K562 (cell line): ENCODE data around the gene NR1D2. TPM values are rescaled to one million over a fixed set of nuclear protein-coding genes. Genes with fewer than 3 reads are reported as not detected.

Source experiments
- ELF2 ChIP-seq: fragments of 250-450 bp; sonication (Bioruptor Pico); IDR thresholded peaks from 2 replicates; pipeline ENCODE4 v1.5.0; 2021; ENCODE audit warnings: mild to moderate bottlenecking
- ETV6 ChIP-seq, 3 experiments: fragments of 150-350 bp in 1 of 3; sonication (generic) in 1 of 3; formaldehyde crosslinking in 1 of 3; IDR thresholded peaks; 2 replicates each; pipeline versions ENCODE4 v1.6.1 to v1.8.0; 2014 to 2022; ENCODE audit warnings: borderline replicate concordance in 2 of 3, low read depth in 2 of 3, antibody characterized with exemption in 1 of 3, low read length in 1 of 3, mild to moderate bottlenecking in 1 of 3, missing genetic modification reagents in 1 of 3
- MEF2D ChIP-seq: conservative IDR thresholded peaks from 2 replicates; pipeline ENCODE4 v1.6.1; 2016; ENCODE audit warnings: low read depth, missing genetic modification characterization, missing compliant biosample characterization
- RBM25 ChIP-seq: fragments of 200-400 bp; formaldehyde crosslinking; IDR thresholded peaks from 2 replicates; pipeline ENCODE4 v1.6.1; 2018; ENCODE audit warnings: low read length, low read depth, moderate library complexity; ENCODE audit not compliant: severe bottlenecking
- ZBTB26 ChIP-seq: fragments of 450-650 bp; formaldehyde crosslinking; IDR thresholded peaks from 2 replicates; pipeline ENCODE4 v1.4.0; 2022; ENCODE audit warnings: missing genetic modification characterization
- ZBTB34 ChIP-seq: fragments of 250-450 bp; sonication (Bioruptor Pico); IDR thresholded peaks from 2 replicates; pipeline ENCODE4 v1.8.0; 2021; ENCODE audit warnings: mild to moderate bottlenecking, moderate library complexity
- ZBTB40 ChIP-seq, 2 experiments: fragments of 450-650 bp in 1 of 2; sonication (generic) in 1 of 2; formaldehyde crosslinking in 1 of 2; IDR thresholded peaks; 2 replicates each; pipeline versions ENCODE4 v1.7.1 to v1.9.0; 2016 to 2022; ENCODE audit warnings: inconsistent platforms in 1 of 2, mild to moderate bottlenecking in 1 of 2, missing genetic modification reagents in 1 of 2
- ZNF583 ChIP-seq: fragments of 250-450 bp; sonication (Bioruptor Pico); IDR thresholded peaks from 2 replicates; pipeline ENCODE4 v1.4.0; 2020
- polyA plus RNA-seq, 8 experiments: library from polyadenylated mRNA; depleted of rRNA in 4 of 8; stranded (reverse) in 5 of 8; unstranded in 3 of 8; fragments of >200 nt; fragmentation: Nextera tagmentation in 2 of 8; fragmentation: Illumina TruSeq in 1 of 8; extraction: Ambion mirVana in 2 of 8; extraction: Trizol in 1 of 8; gene quantifications; 2 replicates each; pipeline versions ENCODE4 v1.2.1 to v1.2.3, GENCODE V29; 2011 to 2014; ENCODE audit warnings: inconsistent platforms in 1 of 8, missing spikeins in 1 of 8
- total RNA-seq, 7 experiments: library from RNA; depleted of rRNA in 6 of 7; stranded (reverse); fragments of >200 nt in 6 of 7; fragmentation: Illumina TruSeq in 2 of 7; extraction: Trizol in 2 of 7; gene quantifications; 2 replicates each; pipeline versions ENCODE4 v1.2.1 to v1.2.3, GENCODE V29; 2011 to 2021; ENCODE audit warnings: low replicate concordance in 1 of 7
- TF ChIP-seq, protein P1 (sequence below): fragments of 250-450 bp; sonication (Bioruptor Pico); IDR thresholded peaks from 2 replicates; pipeline ENCODE4 v1.8.0; 2022; ENCODE audit warnings: inconsistent platforms, mild to moderate bottlenecking, moderate library complexity, borderline replicate concordance
- TF ChIP-seq, protein P2 (sequence below): fragments of 250-450 bp; sonication (Bioruptor Pico); IDR thresholded peaks from 2 replicates; pipeline ENCODE4 v1.4.0; 2020; ENCODE audit warnings: mild to moderate bottlenecking, moderate library complexity

The NR1D2 gene
- total and polyA plus RNA-seq, 9 of the 15 experiments (the other 6 are each of a cell fraction or from before 2014, with no cell fraction given), result 1.2 to 5.5 (median 2.9) TPM

GRCh38 chr3:23945913-23946687 is 1.0 kb downstream of the NR1D2 start (continued):
- TF ChIP-seq ZBTB34 (no peak), ZNF583 (CRISPR knock-in tag) (no peak), ETV6 (IDR thresholded peaks at IDR 0.05; ENCODE audit: borderline replicate concordance in 1 of 2, low read depth in 2 of 2, low read length in 1 of 2) (no peak), ETV6 (CRISPR knock-in tag; IDR thresholded peaks at IDR 0.05; ENCODE audit: borderline replicate concordance) (0 out of 2 replicates have a peak, but pooled peaks have one; percentile 58), ZBTB26 (no peak), ZBTB40 (IDR thresholded peaks at IDR 0.05) (peak; percentile 68; the same call in 1 of the 2 replicates), ZBTB40 (CRISPR knock-in tag; IDR thresholded peaks at IDR 0.05) (peak; percentile 31; the same call in 1 of the 2 replicates), ELF2 (CRISPR knock-in tag) (peak; percentile 81), MEF2D (tag) (no peak), RBM25 (peak; percentile 94)
- TF ChIP-seq, protein P1, sequence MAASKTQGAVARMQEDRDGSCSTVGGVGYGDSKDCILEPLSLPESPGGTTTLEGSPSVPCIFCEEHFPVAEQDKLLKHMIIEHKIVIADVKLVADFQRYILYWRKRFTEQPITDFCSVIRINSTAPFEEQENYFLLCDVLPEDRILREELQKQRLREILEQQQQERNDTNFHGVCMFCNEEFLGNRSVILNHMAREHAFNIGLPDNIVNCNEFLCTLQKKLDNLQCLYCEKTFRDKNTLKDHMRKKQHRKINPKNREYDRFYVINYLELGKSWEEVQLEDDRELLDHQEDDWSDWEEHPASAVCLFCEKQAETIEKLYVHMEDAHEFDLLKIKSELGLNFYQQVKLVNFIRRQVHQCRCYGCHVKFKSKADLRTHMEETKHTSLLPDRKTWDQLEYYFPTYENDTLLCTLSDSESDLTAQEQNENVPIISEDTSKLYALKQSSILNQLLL (CRISPR knock-in tag), result no peak
- TF ChIP-seq, protein P2, sequence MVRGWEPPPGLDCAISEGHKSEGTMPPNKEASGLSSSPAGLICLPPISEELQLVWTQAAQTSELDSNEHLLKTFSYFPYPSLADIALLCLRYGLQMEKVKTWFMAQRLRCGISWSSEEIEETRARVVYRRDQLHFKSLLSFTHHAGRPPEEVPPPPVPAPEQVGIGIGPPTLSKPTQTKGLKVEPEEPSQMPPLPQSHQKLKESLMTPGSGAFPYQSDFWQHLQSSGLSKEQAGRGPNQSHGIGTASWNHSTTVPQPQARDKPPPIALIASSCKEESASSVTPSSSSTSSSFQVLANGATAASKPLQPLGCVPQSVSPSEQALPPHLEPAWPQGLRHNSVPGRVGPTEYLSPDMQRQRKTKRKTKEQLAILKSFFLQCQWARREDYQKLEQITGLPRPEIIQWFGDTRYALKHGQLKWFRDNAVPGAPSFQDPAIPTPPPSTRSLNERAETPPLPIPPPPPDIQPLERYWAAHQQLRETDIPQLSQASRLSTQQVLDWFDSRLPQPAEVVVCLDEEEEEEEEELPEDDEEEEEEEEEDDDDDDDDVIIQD, result no peak
